Nephron progenitor cell (in vitro differentiated cells): ENCODE data around the gene GSTCD.
A peak's percentile ranks its signal among the peaks of the same experiment; 100 is the strongest.

Experiments used
- DNase-seq: peaks from one replicate; pipeline ENCODE4 v3.0.0; 2021
- H3K27ac Mint-ChIP-seq: 2 replicates; pipeline ENCODE4 v1.8.0; 2021; ENCODE audit warnings: mild to moderate bottlenecking, moderate library complexity, mixed read lengths
- H3K27me3 Mint-ChIP-seq: 2 replicates; pipeline ENCODE4 v1.8.0; 2021; ENCODE audit warnings: mild to moderate bottlenecking, low read depth, mixed read lengths; ENCODE audit not compliant: poor library complexity
- H3K36me3 Mint-ChIP-seq: 2 replicates; pipeline ENCODE4 v1.8.0; 2021; ENCODE audit warnings: low read depth, mixed read lengths
- H3K4me1 Mint-ChIP-seq: 2 replicates; pipeline ENCODE4 v1.8.0; 2021; ENCODE audit warnings: mixed read lengths
- H3K4me3 Mint-ChIP-seq: 2 replicates; pipeline ENCODE4 v1.8.0; 2021; ENCODE audit warnings: mild to moderate bottlenecking, moderate library complexity, mixed read lengths
- H3K9me3 Mint-ChIP-seq: 2 replicates; pipeline ENCODE4 v1.8.0; 2021; ENCODE audit warnings: mild to moderate bottlenecking, moderate library complexity, mixed read lengths
- CTCF ChIP-seq: fragments of 200-600 bp; sonication (generic); IDR thresholded peaks from 2 replicates; pipeline ENCODE4 v1.5.0; 2021; ENCODE audit warnings: antibody characterized with exemption

Gene GSTCD

DNA sequence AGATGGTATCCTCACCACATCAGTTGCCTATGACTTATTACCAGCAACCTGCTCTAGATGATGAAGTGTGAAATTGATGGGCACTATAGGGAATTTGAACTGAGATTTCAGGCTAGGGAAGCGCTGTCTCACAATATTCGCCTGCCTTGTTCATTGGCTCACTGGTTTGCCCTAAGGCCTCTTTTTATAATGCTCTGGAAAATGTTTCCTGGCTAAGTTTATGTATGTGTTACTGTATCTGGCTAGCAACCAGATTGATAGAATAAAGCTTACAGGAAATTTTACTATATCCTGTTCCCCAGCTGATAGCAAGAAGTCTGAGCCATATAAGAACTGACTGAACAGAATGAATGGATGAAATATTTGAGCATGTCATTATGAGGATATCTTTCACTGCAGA, 71.6 kb downstream of the GSTCD start:
- Mint-ChIP-seq H3K27me3 (no peaks in the 10 kb centered on the region), H3K9me3 (no peaks in the 10 kb centered on the region), H3K27ac (no peak overlapping the region), H3K4me1 (no peaks in the 10 kb centered on the region), H3K36me3 (peaks cover 21% of the 10 kb centered on the region), H3K4me3 (no peak overlapping the region)
- no peak for TF ChIP-seq CTCF
- no peak for DNase-seq

DNA sequence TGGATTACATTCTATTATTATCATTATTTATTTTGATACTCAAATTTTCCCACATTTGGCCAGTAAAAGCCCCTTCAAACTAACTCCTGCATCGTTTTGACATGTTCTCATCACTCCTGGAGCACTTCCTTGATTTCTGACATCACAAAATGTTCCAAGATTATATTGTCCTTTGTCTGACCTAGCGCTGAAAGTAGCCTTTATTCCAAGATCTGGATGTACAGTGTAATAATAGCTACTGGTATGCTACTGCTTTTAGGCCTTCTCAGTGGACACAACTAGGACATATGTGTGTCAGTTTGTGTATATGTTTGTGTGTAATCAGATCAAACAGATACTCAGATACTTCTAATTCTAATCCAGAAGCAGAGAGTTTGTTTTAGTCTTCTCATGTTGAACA, 76.2 kb downstream of the GSTCD start:
- no peak overlapping the region for H3K27ac Mint-ChIP-seq

GRCh38 chr4:105785792-105786191, 77.2 kb downstream of the GSTCD start:
- no peaks in the 10 kb centered on the region for H3K4me1 Mint-ChIP-seq
- no peak overlapping the region for H3K27ac Mint-ChIP-seq
- no peak for DNase-seq
- no peaks in the 10 kb centered on the region for H3K9me3 Mint-ChIP-seq
- peaks cover 13% of the 10 kb centered on the region for H3K36me3 Mint-ChIP-seq
- no peak overlapping the region for H3K4me3 Mint-ChIP-seq
- TF ChIP-seq CTCF, result no peak
- no peaks in the 10 kb centered on the region for H3K27me3 Mint-ChIP-seq

More for the DNA sequence above, 76.2 kb downstream of the GSTCD start:
- Mint-ChIP-seq H3K27me3 (no peaks in the 10 kb centered on the region), H3K9me3 (no peaks in the 10 kb centered on the region), H3K4me1 (no peaks in the 10 kb centered on the region), H3K36me3 (peaks cover 5% of the 10 kb centered on the region), H3K4me3 (no peak overlapping the region)
- no peak for DNase-seq
- no peak for TF ChIP-seq CTCF

DNA sequence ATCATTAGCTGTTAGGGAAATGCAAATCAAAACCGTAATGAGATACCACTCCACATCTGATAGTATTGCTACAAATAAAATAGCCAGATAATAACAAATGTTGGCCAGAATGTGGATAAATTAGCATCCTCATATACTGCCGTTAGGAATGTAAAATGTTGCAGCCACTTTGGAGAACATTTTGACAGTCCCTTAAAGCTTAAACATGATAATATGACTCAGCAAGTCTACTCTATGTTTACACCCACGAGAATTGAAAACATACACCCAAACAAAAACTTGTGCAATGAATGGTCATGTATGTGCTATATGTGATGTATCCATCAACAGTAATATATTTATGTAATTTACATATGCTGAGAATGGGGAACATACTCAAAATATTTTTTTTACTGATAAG, 78.2 kb downstream of the GSTCD start:
- no peak overlapping the region for H3K4me3 Mint-ChIP-seq
- no peak for TF ChIP-seq CTCF
- peaks cover 14% of the 10 kb centered on the region for H3K36me3 Mint-ChIP-seq
- no peak overlapping the region for H3K27ac Mint-ChIP-seq
- no peaks in the 10 kb centered on the region for H3K27me3 Mint-ChIP-seq
- no peak for DNase-seq
- no peaks in the 10 kb centered on the region for H3K4me1 Mint-ChIP-seq
- no peaks in the 10 kb centered on the region for H3K9me3 Mint-ChIP-seq

GRCh38 chr4:105797225-105797624, 88.6 kb downstream of the GSTCD start:
- peaks cover 3% of the 10 kb centered on the region for H3K27me3 Mint-ChIP-seq
- peaks cover 12% of the 10 kb centered on the region for H3K9me3 Mint-ChIP-seq
- DNase-seq, result no peak
- H3K27ac Mint-ChIP-seq, result no peak overlapping the region
- peaks cover 47% of the 10 kb centered on the region for H3K36me3 Mint-ChIP-seq
- no peaks in the 10 kb centered on the region for H3K4me1 Mint-ChIP-seq
- no peak for TF ChIP-seq CTCF
- H3K4me3 Mint-ChIP-seq, result no peak overlapping the region

- Mint-ChIP-seq H3K4me3 (no peak overlapping the region), H3K9me3 (no peaks in the 10 kb centered on the region), H3K27me3 (no peaks in the 10 kb centered on the region), H3K4me1 (no peaks in the 10 kb centered on the region), H3K27ac (peak overlapping the region; percentile 29), H3K36me3 (no peaks in the 10 kb centered on the region)
- DNase-seq, result no peak
- TF ChIP-seq CTCF, result no peak
Measured at GRCh38 chr4:105805501-105806120, 97.0 kb downstream of the GSTCD start.
